Neural progenitor cell (in vitro differentiated cells): ENCODE measurements around the gene WDR20. TPM values are rescaled to one million over a fixed set of nuclear protein-coding genes. Genes with fewer than 3 reads are reported as not detected.
A peak's percentile ranks its signal among the peaks of the same experiment; 100 is the strongest.
"Not testable (repeated sequence)": the region's sequence is repeated elsewhere in the genome, so short reads cannot be mapped to it uniquely, and the experiment has no call there.

Experiments used
- DNase-seq: peaks from one replicate; pipeline ENCODE4 v3.0.0-alpha.2; 2016; ENCODE audit warnings: low spot score
- H2AFZ ChIP-seq: fragments of 200-600 bp; sonication (generic); replicated peaks from 2 replicates; pipeline ENCODE4 v1.6.1; 2016; ENCODE audit warnings: antibody characterized with exemption
- H3F3A ChIP-seq: fragments of 200-600 bp; sonication (generic); 2 replicates; pipeline ENCODE4 v1.6.1; 2016; ENCODE audit warnings: antibody characterized with exemption, low read depth
- H3K27ac ChIP-seq: fragments of 200-600 bp; sonication (generic); 2 replicates; pipeline ENCODE4 v1.5.1; 2016; ENCODE audit warnings: mild to moderate bottlenecking
- H3K27me3 ChIP-seq: fragments of 200-600 bp; sonication (generic); 2 replicates; pipeline ENCODE4 v1.6.1; 2016; ENCODE audit warnings: mild to moderate bottlenecking, moderate library complexity
- H3K36me3 ChIP-seq: fragments of 200-600 bp; sonication (generic); 2 replicates; pipeline ENCODE4 v1.5.1; 2016
- H3K4me1 ChIP-seq: fragments of 200-600 bp; sonication (generic); 2 replicates; pipeline ENCODE4 v1.6.1; 2016; ENCODE audit warnings: mixed run types
- H3K4me2 ChIP-seq: fragments of 200-600 bp; sonication (generic); 2 replicates; pipeline ENCODE4 v1.6.1; 2016
- H3K4me3 ChIP-seq: fragments of 200-600 bp; sonication (generic); 2 replicates; pipeline ENCODE4 v1.5.1; 2016
- H3K79me2 ChIP-seq: fragments of 200-600 bp; sonication (generic); 2 replicates; pipeline ENCODE4 v1.6.1; 2016; ENCODE audit warnings: low read depth
- H3K9ac ChIP-seq: fragments of 200-600 bp; sonication (generic); 2 replicates; pipeline ENCODE4 v1.6.1; 2016
- H3K9me3 ChIP-seq: fragments of 200-600 bp; sonication (generic); 2 replicates; pipeline ENCODE4 v1.5.1; 2016; ENCODE audit warnings: low read depth
- H4K20me1 ChIP-seq: fragments of 200-600 bp; sonication (generic); 2 replicates; pipeline ENCODE4 v1.6.1; 2016; ENCODE audit warnings: low read depth
- H3K27ac Mint-ChIP-seq: 3 replicates; pipeline ENCODE4 v1.8.0; 2021; ENCODE audit warnings: mixed read lengths
- H3K27me3 Mint-ChIP-seq: 2 replicates; pipeline ENCODE4 v1.8.0; 2022; ENCODE audit warnings: low read depth, mild to moderate bottlenecking, inconsistent platforms, moderate library complexity, mixed read lengths; ENCODE audit not compliant: insufficient read depth
- H3K36me3 Mint-ChIP-seq: 3 replicates; pipeline ENCODE4 v1.8.0; 2021; ENCODE audit warnings: mixed read lengths
- H3K4me1 Mint-ChIP-seq: 3 replicates; pipeline ENCODE4 v1.8.0; 2021; ENCODE audit warnings: mixed read lengths
- H3K4me3 Mint-ChIP-seq: 3 replicates; pipeline ENCODE4 v1.8.0; 2021; ENCODE audit warnings: mild to moderate bottlenecking, moderate library complexity, mixed read lengths
- H3K9me3 Mint-ChIP-seq: 3 replicates; pipeline ENCODE4 v1.8.0; 2020; ENCODE audit warnings: mixed read lengths
- CTCF ChIP-seq: fragments of 200-600 bp; sonication (generic); IDR thresholded peaks from 2 replicates; pipeline ENCODE4 v1.5.1; 2017; ENCODE audit warnings: antibody characterized with exemption, mild to moderate bottlenecking
- EZH2 ChIP-seq: fragments of 200-600 bp; sonication (generic); IDR thresholded peaks from 2 replicates; pipeline ENCODE4 v1.6.1; 2017; ENCODE audit warnings: antibody characterized with exemption, mild to moderate bottlenecking, moderate library complexity
- EZH2phosphoT487 ChIP-seq: fragments of 200-600 bp; sonication (generic); IDR thresholded peaks from 2 replicates; pipeline ENCODE4 v1.6.1; 2017; ENCODE audit warnings: antibody characterized with exemption
- total RNA-seq: library from RNA; depleted of rRNA; stranded (reverse); fragments of >200 nt; gene quantifications from 2 replicates; pipeline ENCODE4 v1.2.3, GENCODE V29; 2015; ENCODE audit warnings: low replicate concordance

WDR20 gene
- total RNA-seq, 1 donor from 2014 or later: 22.4 TPM

GRCh38 chr14:102150744-102151143 lies 11.0 kb downstream of the WDR20 start:
- H4K20me1 ChIP-seq: peaks cover 60% of the 10 kb centered on the region
- H3K79me2 ChIP-seq: peaks cover 99% of the 10 kb centered on the region
- no peak overlapping the region for H3K9ac ChIP-seq
- H3K36me3 ChIP-seq: peaks cover 3% of the 10 kb centered on the region
- peaks cover 10% of the 10 kb centered on the region for H3K4me1 Mint-ChIP-seq
- no peak overlapping the region for H3K4me2 ChIP-seq
- H3K27ac ChIP-seq: no peak overlapping the region
- H3K27ac Mint-ChIP-seq: no peak overlapping the region
- DNase-seq: no peak
- no peak overlapping the region for H2AFZ ChIP-seq
- H3K4me1 ChIP-seq: peaks cover 4% of the 10 kb centered on the region
- H3K9me3 Mint-ChIP-seq: no peaks in the 10 kb centered on the region
- H3K9me3 ChIP-seq: no peaks in the 10 kb centered on the region
- TF ChIP-seq CTCF (no peak), EZH2phosphoT487 (no peak), EZH2 (no peak)
- H3K36me3 Mint-ChIP-seq: peaks cover 15% of the 10 kb centered on the region
- no peak overlapping the region for H3K4me3 ChIP-seq
- H3K27me3 ChIP-seq: no peaks in the 10 kb centered on the region
- no peaks in the 10 kb centered on the region for H3F3A ChIP-seq
- no peak overlapping the region for H3K4me3 Mint-ChIP-seq
- peaks cover 2% of the 10 kb centered on the region for H3K27me3 Mint-ChIP-seq

- H3K4me3 Mint-ChIP-seq, H3K9ac ChIP-seq, H3K4me2 ChIP-seq, H3K4me1 Mint-ChIP-seq, H2AFZ ChIP-seq, H3K27ac Mint-ChIP-seq, H3K27ac ChIP-seq, H3K27me3 Mint-ChIP-seq, H3K4me1 ChIP-seq, H3K9me3 Mint-ChIP-seq, H3F3A ChIP-seq, H3K9me3 ChIP-seq, H3K36me3 ChIP-seq, H3K27me3 ChIP-seq, DNase-seq, H3K4me3 ChIP-seq: not testable (repeated sequence)
- peaks cover 15% of the 10 kb centered on the region for H3K36me3 Mint-ChIP-seq
- peaks cover 99% of the 10 kb centered on the region for H3K79me2 ChIP-seq
- peaks cover 59% of the 10 kb centered on the region for H4K20me1 ChIP-seq
Observed at GRCh38 chr14:102151411-102151810, 11.7 kb downstream of the WDR20 start.

- peaks cover 2% of the 10 kb centered on the region for H3K27me3 Mint-ChIP-seq
- no peak overlapping the region for H3K9ac ChIP-seq
- peaks cover 3% of the 10 kb centered on the region for H3K36me3 ChIP-seq
- H3K27ac Mint-ChIP-seq: no peak overlapping the region
- H3K4me2 ChIP-seq: no peak overlapping the region
- no peak for DNase-seq
- peaks cover 10% of the 10 kb centered on the region for H3K4me1 Mint-ChIP-seq
- peaks cover 15% of the 10 kb centered on the region for H3K36me3 Mint-ChIP-seq
- H3K9me3 ChIP-seq: no peaks in the 10 kb centered on the region
- no peaks in the 10 kb centered on the region for H3F3A ChIP-seq
- no peaks in the 10 kb centered on the region for H3K27me3 ChIP-seq
- TF ChIP-seq EZH2: no peak
- TF ChIP-seq EZH2phosphoT487: no peak
- TF ChIP-seq CTCF: no peak
- H3K4me3 Mint-ChIP-seq: no peak overlapping the region
- no peak overlapping the region for H3K27ac ChIP-seq
- H3K79me2 ChIP-seq: peaks cover 100% of the 10 kb centered on the region
- H4K20me1 ChIP-seq: peaks cover 63% of the 10 kb centered on the region
- no peak overlapping the region for H3K4me3 ChIP-seq
- H3K4me1 ChIP-seq: peaks cover 4% of the 10 kb centered on the region
- H3K9me3 Mint-ChIP-seq: no peaks in the 10 kb centered on the region
- H2AFZ ChIP-seq: no peak overlapping the region
Observed at GRCh38 chr14:102154121-102154520, 14.4 kb downstream of the WDR20 start.

- no peaks in the 10 kb centered on the region for H3K36me3 ChIP-seq
- no peaks in the 10 kb centered on the region for H3F3A ChIP-seq
- peaks cover 2% of the 10 kb centered on the region for H3K27me3 Mint-ChIP-seq
- no peaks in the 10 kb centered on the region for H3K27me3 ChIP-seq
- H4K20me1 ChIP-seq: peaks cover 70% of the 10 kb centered on the region
- peaks cover 10% of the 10 kb centered on the region for H3K4me1 Mint-ChIP-seq
- H3K27ac ChIP-seq: no peak overlapping the region
- no peaks in the 10 kb centered on the region for H3K9me3 Mint-ChIP-seq
- no peaks in the 10 kb centered on the region for H3K9me3 ChIP-seq
- DNase-seq: peak; percentile 17
- no peak overlapping the region for H3K4me3 ChIP-seq
- H3K27ac Mint-ChIP-seq: no peak overlapping the region
- no peak overlapping the region for H2AFZ ChIP-seq
- peak overlapping the region; percentile 37 for H3K4me2 ChIP-seq
- H3K4me3 Mint-ChIP-seq: no peak overlapping the region
- H3K9ac ChIP-seq: no peak overlapping the region
- TF ChIP-seq EZH2phosphoT487 (no peak), CTCF (no peak), EZH2 (no peak)
- peaks cover 100% of the 10 kb centered on the region for H3K79me2 ChIP-seq
- H3K36me3 Mint-ChIP-seq: peaks cover 15% of the 10 kb centered on the region
- peaks cover 4% of the 10 kb centered on the region for H3K4me1 ChIP-seq
Observed at GRCh38 chr14:102154821-102155549, 15.3 kb downstream of the WDR20 start.
